H1 (cell line): ENCODE results near the gene SYNDIG1. TPM values are rescaled to one million over a fixed set of nuclear protein-coding genes. Genes with fewer than 3 reads are reported as not detected.

Experiments used
- ASH2L ChIP-seq: fragments of 200-600, 300-600 bp; sonication (generic); IDR thresholded peaks from one replicate; pipeline ENCODE4 v1.7.1; 2017; ENCODE audit warnings: low read length
- CBX5 ChIP-seq: fragments of 300-800, 300-1000 bp; sonication (generic); IDR thresholded peaks from 2 replicates; pipeline ENCODE4 v1.7.1; 2016; ENCODE audit warnings: antibody characterized with exemption, low read length, low read depth
- CHD7 ChIP-seq: fragments of 300-600 bp; sonication (generic); IDR thresholded peaks from 2 replicates; pipeline ENCODE4 v1.7.1; 2012; ENCODE audit warnings: low read length, moderate library complexity, mild to moderate bottlenecking, inconsistent platforms; ENCODE audit not compliant: insufficient replicate concordance
- HDAC2 ChIP-seq, 2 experiments: fragments of 300-600 bp in 1 of 2; sonication (generic) in 1 of 2; IDR thresholded peaks; 2 replicates each; pipeline ENCODE4 v1.6.1; 2011 to 2012; ENCODE audit warnings: low read depth in 2 of 2, low read length in 2 of 2, mild to moderate bottlenecking in 2 of 2, moderate library complexity in 2 of 2, borderline replicate concordance in 1 of 2, inconsistent platforms in 1 of 2
- HDAC6 ChIP-seq: IDR thresholded peaks from one replicate; pipeline ENCODE4 v1.7.1; 2012; ENCODE audit warnings: low read depth, mild to moderate bottlenecking, inconsistent platforms, low read length, moderate library complexity
- JUN ChIP-seq: IDR thresholded peaks from 2 replicates; pipeline ENCODE4 v1.6.1; 2011; ENCODE audit warnings: low read depth, mild to moderate bottlenecking, improper control_type of control experiment, low read length
- KDM4A ChIP-seq: IDR thresholded peaks from one replicate; pipeline ENCODE4 v1.7.1; 2012; ENCODE audit warnings: low read depth, mild to moderate bottlenecking, moderate library complexity, low read length, inconsistent platforms; ENCODE audit not compliant: severe bottlenecking
- MAFK ChIP-seq: IDR thresholded peaks from 2 replicates; pipeline ENCODE4 v1.6.1; 2012; ENCODE audit warnings: low read depth, mild to moderate bottlenecking, improper control_type of control experiment, low read length
- MAX ChIP-seq: IDR thresholded peaks from 2 replicates; pipeline ENCODE4 v1.6.1; 2012; ENCODE audit warnings: inconsistent platforms
- POU5F1 ChIP-seq: IDR thresholded peaks from 2 replicates; pipeline ENCODE4 v1.6.1; 2011; ENCODE audit warnings: low read depth, mild to moderate bottlenecking, low read length, moderate library complexity
- TAF1 ChIP-seq: IDR thresholded peaks from 2 replicates; pipeline ENCODE4 v1.6.1; 2011; ENCODE audit warnings: mild to moderate bottlenecking, low read depth, low read length
- TEAD4 ChIP-seq: IDR thresholded peaks from 2 replicates; pipeline ENCODE4 v1.6.1; 2012; ENCODE audit warnings: low read depth, low read length, inconsistent platforms, mixed read lengths
- polyA plus RNA-seq, 7 experiments: library from polyadenylated mRNA; depleted of rRNA in 3 of 7; stranded (reverse) in 5 of 7; unstranded in 2 of 7; fragments of >200 nt in 5 of 7; fragments of 200-250 nt in 2 of 7; gene quantifications; 1 replicate in 5 of 7; 2 replicates in 1 of 7; 4 replicates in 1 of 7; pipeline versions ENCODE4 v1.2.1 to v1.2.3, GENCODE V29; 2011 to 2013; ENCODE audit warnings: missing spikeins in 2 of 7, mixed read lengths in 2 of 7
- total RNA-seq: library from RNA; stranded (reverse); fragmentation: NEBNext Ultra II Directional; extraction: Animal tissue kit (Norgen Biotek cat#: 25700); gene quantifications from 2 replicates; pipeline ENCODE4 v1.2.1, GENCODE V29; 2021

SYNDIG1 gene
- total and polyA plus RNA-seq, 2 of the 8 experiments (the other 6 are each of a cell fraction or from before 2014, with no cell fraction given), result 6.5 to 7.8 TPM

DNA sequence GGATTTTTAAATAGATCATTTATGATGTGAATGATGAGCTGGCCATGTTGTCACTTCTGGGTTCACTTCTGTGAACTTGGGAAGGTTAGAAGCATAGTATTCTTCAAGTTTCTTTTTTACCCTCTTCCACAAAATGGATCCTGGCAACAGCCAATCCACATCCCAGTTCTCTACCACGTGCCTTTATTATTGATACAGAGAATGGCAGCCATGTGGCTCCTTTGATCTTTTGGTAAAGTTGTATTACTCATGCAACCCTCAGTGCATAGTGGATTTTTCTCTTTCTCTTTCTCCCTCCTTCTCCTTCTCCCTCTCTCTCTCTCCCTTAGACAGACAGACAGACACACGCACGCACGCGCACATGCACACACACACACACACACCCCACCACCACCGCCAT is 50.0 kb downstream of the SYNDIG1 start (continued):
- TF ChIP-seq CHD7, result no peak
- TF ChIP-seq CBX5, result no peak
- TF ChIP-seq MAX, result no peak
- no peak for TF ChIP-seq HDAC6
- TF ChIP-seq POU5F1, result no peak
- no peak for TF ChIP-seq ASH2L
- no peak for TF ChIP-seq KDM4A
- no peak for TF ChIP-seq MAFK
- no peak for TF ChIP-seq TEAD4
- no peak for TF ChIP-seq HDAC2 (IDR thresholded peaks at IDR 0.05; ENCODE audit: borderline replicate concordance in 1 of 2, low read depth in 2 of 2, low read length in 2 of 2)
- TF ChIP-seq JUN, result no peak
- TF ChIP-seq TAF1, result no peak
